Measurements from ENCODE around the gene MPPED1.

DNA sequence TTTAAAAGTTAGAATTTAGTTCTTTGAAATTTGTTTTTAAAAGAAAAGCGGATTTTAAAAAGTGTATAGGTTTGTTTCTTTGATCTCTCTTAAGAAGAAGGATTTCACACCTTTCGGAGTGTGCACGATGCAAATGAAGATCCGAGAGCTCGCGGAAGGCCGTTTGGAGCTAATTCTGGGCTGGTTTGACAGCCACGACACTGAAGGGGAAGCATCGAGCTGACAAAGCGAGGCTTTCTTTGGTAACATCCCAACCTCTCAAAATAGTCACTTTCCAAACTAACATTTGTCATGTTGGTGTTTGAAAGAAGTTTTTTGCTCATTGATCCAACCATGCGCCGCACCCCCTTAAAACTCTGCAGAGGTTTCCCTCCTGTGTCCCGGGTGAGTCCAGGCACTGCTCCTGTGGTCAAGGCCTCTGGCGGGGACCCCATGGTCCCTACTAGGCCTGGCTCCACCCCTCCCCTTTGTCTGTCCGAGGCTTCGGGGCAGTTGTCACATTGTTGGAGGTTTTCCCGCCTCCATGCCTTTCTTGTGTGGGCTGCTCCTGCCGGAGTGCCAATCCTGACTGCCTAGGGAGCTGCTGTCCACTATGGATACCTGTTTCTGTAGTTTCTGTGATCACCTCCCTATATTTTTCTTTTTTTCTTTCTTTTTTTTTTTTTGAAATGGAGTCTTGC lies 39.7 kb downstream of the MPPED1 start:
- TF ChIP-seq EZH2 (IDR thresholded peaks at IDR 0.05; ENCODE audit: insufficient read depth, low read length), result no peak
- no peak for TF ChIP-seq CTCF (IDR thresholded peaks at IDR 0.05; ENCODE audit: insufficient read depth, low read depth, low read length)

All from astrocyte (in vitro differentiated cells and primary cell).